ENCODE data around the gene XPR1. TPM values are rescaled to one million over a fixed set of nuclear protein-coding genes. Genes with fewer than 3 reads are reported as not detected.

Gene XPR1
- total RNA-seq, 1 donor from 2014 or later, result 147 TPM

DNA sequence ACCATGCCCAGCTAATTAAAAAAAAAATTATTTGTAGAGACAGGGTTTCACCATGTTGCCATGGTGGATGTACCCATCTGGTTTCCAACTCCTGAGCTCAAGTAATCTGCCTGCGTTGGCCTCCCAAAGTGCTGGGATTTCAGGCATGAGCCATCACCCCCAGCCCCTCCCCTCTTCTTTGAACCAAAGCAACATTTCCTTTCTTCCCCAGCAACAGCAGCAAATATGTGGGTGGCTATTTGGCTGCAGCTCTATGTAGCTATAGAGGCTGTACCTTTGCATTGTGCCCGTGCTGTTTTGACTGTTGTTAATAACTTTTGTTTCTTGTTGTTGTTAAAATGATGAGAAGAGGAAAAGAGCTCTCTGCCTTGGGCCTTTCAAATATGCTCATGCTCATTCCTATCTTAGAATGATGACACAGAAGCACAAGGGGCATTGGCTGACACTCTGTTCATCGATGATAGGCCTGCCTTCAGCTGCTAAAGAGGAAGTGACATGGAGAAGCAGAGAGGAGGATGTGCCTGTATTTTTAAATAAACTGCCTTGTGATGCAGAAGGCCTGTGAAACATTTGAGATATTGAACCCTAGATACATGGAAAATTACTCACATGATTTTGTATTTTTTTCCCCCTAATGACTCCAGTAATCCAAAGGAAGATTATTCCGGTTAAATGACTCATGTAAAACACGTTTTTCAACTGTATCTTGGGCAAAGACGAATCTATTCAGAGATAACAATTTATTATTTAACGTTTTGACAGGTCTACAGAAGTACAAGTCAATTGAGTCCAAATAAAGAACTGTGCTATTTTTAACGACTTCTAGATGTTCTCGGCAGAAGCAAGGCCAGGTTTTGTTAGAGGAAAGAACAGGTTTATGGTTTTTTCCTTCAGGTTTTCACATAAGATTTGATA lies 20.5 kb upstream of the XPR1 start:
- no peak for DNase-seq (ENCODE audit: low spot score)
- intact Hi-C loops (cut with DNase I), result loop anchor here (2.0 to 5.0 kb wide), 2 partner anchors 48 to 69 kb away; no protein-coding TSS in a partner anchor

- intact Hi-C loops (cut with DNase I), result loop anchor here (5.0 kb wide), 1 partner anchor 70 kb away; no protein-coding TSS in a partner anchor
- no peak for DNase-seq (ENCODE audit: low spot score)
These were observed 19.2 kb upstream of the XPR1 start for GRCh38 chr1:180612632-180613031.

DNA sequence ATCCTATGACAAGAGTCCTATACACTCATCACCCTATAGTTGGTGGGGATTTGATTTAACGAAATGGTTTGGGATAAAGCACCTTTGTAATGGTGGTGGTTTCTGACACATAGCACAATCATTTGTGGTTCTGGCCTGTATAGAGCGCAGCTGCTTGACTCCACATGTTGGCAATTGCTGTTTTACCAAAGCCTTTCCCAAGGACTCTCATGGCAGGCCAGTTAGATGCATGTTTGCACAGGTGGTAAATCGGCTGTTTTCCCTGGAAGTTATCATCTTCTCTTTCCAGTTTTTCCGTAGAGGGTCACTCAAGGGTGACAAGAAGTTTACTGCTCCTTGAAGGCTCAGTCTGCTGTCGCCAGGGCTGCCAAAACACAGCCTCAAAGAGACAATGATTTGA lies 17.1 kb upstream of the XPR1 start:
- DNase-seq (ENCODE audit: low spot score), result no peak
- intact Hi-C loops (cut with DNase I), result loop anchor here (5.0 kb wide), 1 partner anchor 72 kb away; no protein-coding TSS in a partner anchor

DNA sequence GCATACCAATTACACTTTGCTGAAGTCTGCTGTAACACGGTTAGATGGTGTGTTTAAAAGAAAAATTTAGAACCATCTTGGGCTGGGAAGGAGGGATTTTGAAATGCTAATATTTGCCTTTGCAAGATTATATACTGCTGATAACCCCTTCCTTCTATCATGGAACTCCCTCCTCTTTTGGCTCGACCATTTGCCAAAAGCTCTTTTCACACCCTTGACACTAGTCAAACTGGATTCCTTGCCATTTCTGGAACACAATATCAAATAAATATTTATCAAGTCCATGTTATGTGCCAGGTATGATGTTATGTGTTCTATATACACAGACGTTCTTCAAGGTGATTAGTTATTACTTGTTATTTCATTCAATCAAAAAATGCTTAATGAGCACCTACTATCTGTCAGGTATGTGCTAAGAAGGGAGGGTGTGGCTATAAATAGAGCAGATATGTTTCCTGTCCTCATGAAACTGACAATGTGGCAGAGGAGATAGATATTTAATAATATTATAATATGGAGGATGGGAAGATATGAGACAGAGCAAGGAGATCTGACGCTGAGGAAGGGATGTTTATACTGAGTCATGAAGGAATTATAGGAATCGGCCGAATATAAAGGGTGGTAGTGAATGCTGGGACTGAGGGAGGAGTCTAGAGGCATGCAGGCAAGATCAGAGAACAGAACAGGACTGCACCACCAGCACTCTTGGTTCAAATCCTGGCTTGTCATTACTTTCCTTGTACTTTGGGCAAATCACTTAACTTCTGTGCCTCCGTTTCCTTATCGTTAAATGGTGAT lies 16.1 kb upstream of the XPR1 start:
- DNase-seq (ENCODE audit: low spot score), result no peak
- intact Hi-C loops (cut with DNase I), result no loop called here

- intact Hi-C loops (cut with DNase I), result no loop called here
- DNase-seq (ENCODE audit: low spot score), result no peak
These were observed 15.4 kb upstream of the XPR1 start for GRCh38 chr1:180616439-180616838.

DNA sequence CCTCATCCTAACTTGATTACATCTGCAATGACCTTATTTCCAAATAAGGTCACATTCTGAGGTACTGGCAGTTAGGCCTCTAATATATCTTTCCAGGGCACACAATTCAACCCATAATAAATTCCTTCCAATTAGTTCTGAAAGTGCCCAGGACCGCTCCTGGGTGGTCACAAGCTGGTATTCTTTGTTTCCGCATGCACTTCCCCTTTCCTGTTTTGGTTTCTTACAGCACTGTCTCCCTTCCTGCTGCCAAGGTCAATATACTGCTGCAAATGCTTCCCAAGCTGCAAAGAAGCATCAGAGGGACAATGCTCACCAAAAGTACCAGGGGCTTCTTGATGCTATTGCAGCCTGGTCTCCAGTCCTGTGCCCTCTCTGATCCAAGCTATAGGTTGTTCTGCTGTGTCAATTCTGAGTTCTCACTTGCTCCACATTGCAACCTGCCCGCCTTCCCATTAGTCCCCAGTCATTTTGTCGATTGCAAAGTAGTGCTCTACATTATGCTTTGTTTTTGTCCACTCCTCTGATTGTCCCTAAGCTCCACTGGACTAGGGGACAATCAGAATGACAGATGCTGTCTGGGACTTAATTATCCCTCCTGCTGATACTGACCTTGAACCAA lies 13.9 kb upstream of the XPR1 start:
- intact Hi-C loops (cut with DNase I), result no loop called here

DNA sequence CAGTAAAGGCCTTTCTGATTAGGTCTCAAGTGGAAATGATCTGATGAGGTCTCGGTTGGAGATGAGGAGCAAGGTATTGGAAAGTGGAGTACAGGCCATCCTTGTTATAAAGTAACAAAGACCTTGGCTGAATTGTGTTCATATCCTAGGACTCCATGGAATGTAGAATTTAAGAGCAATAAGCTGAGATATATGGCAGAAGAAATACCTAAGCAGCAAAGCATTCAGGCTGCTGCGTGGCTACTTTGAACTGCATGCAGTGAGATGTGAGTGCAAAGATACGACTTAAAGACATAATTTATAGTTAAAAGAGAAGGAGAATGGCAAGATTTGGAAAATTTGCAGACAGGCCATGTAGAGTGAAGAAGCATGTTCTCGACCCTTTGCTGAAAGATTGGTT lies 11.2 kb upstream of the XPR1 start:
- no peak for DNase-seq (ENCODE audit: low spot score)
- intact Hi-C loops (cut with DNase I), result no loop called here

More for the DNA sequence above, 13.9 kb upstream of the XPR1 start:
- no peak for DNase-seq (ENCODE audit: low spot score)

- no peak for DNase-seq (ENCODE audit: low spot score)
- intact Hi-C loops (cut with DNase I), result no loop called here
These were observed 8.9 kb upstream of the XPR1 start for GRCh38 chr1:180622658-180623508.

DNA sequence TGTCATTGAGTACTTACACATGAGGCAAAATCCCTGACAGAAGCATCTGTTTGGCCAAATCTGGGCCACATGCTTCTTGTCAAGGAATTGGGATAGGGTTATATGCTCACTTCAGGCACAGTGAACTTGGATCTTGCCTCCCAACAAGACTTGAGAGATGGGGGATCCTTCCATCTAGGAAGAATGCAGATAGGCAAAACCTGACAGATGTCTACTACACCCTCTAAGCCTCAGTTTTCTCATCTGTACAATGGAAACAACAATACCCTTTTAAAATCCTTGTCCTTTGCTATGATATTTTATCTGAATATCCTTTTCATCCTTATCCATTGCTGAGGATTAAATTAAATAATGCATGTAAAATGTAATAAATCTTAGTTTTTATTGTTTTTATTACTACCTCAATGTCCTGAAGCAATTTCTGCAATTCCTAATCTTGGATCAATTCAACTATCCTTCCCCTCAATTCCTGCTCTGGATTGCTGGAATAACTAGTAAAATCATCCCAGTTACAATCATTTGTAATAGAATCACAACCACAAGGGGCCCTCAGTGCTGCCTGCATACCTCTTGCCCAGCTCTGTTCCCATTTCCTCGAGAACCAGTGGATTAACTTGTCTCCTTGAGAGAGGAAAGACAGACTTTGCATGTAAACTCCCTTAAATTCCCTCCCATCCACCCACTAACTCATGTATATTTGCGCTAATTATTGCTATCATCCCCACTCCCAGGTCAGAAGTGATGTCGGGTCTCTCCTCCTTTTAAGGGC lies 8.1 kb upstream of the XPR1 start:
- no peak for DNase-seq (ENCODE audit: low spot score)
- intact Hi-C loops (cut with DNase I), result no loop called here

- intact Hi-C loops (cut with DNase I), result no loop called here
- no peak for DNase-seq (ENCODE audit: low spot score)
These were observed 5.1 kb upstream of the XPR1 start for GRCh38 chr1:180626711-180627110.

GRCh38 chr1:180627411-180627810 lies 4.4 kb upstream of the XPR1 start:
- DNase-seq (ENCODE audit: low spot score), result no peak
- intact Hi-C loops (cut with DNase I), result no loop called here

- intact Hi-C loops (cut with DNase I), result no loop called here
- DNase-seq (ENCODE audit: low spot score), result no peak
These were observed 3.2 kb upstream of the XPR1 start for GRCh38 chr1:180628646-180629045.

- intact Hi-C loops (cut with DNase I), result loop anchor here (5.0 to 10.0 kb wide), 5 partner anchors 113 to 524 kb away; partner anchors contain the start of genes IER5 and MR1
These were observed 1.2 kb upstream of the XPR1 start for GRCh38 chr1:180630408-180631193.

DNA sequence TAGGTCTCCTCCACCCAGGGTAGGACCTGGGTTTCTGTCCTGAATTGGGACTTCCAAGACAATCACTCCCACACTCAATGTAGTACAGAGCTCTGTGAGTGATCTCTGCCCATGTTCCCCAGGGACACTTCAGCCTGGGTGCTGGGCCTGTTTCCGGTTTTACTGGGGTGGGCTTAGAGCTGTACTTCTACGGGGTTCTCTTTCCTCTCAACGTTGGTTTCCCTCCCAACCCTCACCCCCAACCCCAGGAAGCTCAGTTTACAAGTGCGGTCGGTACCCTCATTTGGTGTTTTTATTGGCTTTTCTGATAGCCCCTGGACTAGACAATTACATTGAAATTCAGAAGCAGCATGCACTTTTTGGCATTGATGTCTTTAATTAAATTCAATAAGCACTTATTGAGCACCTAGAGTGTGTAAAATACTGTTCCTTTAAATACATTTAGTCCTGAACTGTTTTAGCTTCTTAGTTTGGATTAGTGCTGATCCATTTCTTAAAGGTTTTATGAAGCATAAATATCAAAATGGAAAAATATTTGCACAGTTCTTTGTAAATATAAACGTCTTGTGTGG lies 542 bp upstream of the XPR1 start:
- DNase-seq (ENCODE audit: low spot score), result no peak
- intact Hi-C loops (cut with DNase I), result loop anchor here (5.0 to 10.0 kb wide), 5 partner anchors 114 to 524 kb away; partner anchors contain the start of genes IER5 and MR1

More at GRCh38 chr1:180630408-180631193, 1.2 kb upstream of the XPR1 start:
- DNase-seq (ENCODE audit: low spot score), result no peak

DNA sequence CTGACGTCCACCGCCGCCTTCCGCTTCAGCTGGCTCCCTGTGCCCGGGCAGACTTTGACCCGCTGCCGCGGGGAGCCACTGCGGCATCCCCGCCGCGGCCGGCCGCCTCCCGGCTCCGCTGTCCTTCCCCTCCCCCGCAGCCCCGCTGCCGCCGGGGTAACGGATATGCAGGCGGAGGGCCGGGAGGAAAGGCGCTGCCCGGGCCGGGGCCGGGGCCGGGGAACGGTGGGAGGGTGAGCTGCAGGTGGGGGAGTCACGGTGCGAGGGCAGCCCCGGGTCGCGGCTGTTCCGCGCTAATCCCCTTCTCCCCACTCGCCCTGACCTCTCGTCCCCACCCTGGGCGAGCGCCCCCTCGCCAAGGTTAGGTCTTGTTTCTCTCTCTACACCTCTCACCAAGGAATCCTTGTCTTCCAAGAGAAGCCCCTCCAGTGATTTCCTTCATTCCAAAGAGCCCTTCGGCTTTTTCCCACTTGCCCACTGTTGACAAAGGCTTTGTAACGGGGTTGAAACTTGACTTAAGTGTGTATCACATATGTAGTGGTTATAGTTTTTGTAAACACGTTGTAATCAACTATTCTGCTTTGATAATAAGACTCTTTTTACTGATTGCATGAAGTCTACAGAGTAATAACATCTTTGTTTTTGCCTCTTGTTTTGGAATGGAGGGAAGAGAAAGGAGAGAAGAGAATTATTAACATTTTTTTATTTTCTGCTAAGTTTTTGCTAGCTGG lies 669 bp downstream of the XPR1 start:
- intact Hi-C loops (cut with DNase I), result loop anchor here (2.0 to 10.0 kb wide), 7 partner anchors 66 to 522 kb away; partner anchors contain the start of genes IER5 and MR1
- peak; percentile 84 for DNase-seq (ENCODE audit: low spot score)

Data from cardiac septum (tissue), 1 donor.